ENCODE results near the gene PXMP2.

The PXMP2 gene

GRCh38 chr12:132677492-132677891 lies 9.9 kb upstream of the PXMP2 start:
- no peak overlapping the region for H3K4me3 ChIP-seq (ENCODE audit: insufficient read depth, low read length, poor library complexity, severe bottlenecking)
- H3K4me2 ChIP-seq (ENCODE audit: low read depth, low read length, poor library complexity, severe bottlenecking): no peak overlapping the region
- H3K36me3 ChIP-seq (ENCODE audit: low read length): no peaks in the 10 kb centered on the region; the same call in 1 of the 2 replicates
- H3K9me3 ChIP-seq (ENCODE audit: insufficient read depth, low read length): no peaks in the 10 kb centered on the region
- peaks cover 38% of the 10 kb centered on the region for H3K79me2 ChIP-seq (ENCODE audit: insufficient read depth, low read length)
- no peak overlapping the region for H3K9ac ChIP-seq (ENCODE audit: low read length)
- no peaks in the 10 kb centered on the region for H3K9me2 ChIP-seq (replicated peaks; ENCODE audit: insufficient read depth, low read length)
- no peak overlapping the region for H2AFZ ChIP-seq (ENCODE audit: low read depth, low read length, severe bottlenecking)
- H3F3A ChIP-seq (ENCODE audit: insufficient read depth): no peaks in the 10 kb centered on the region
- H4K20me1 ChIP-seq (ENCODE audit: low read depth, low read length): peaks cover 13% of the 10 kb centered on the region
- H3K27ac ChIP-seq (ENCODE audit: low read depth, low read length): no peak overlapping the region
- TF ChIP-seq CTCF (IDR thresholded peaks at IDR 0.05; ENCODE audit: insufficient read depth, low read length, poor library complexity, severe bottlenecking) (no peak), EZH2phosphoT487 (conservative IDR thresholded peaks at IDR 0.05; ENCODE audit: low read length) (no peak)
- no peaks in the 10 kb centered on the region for H3K27me3 ChIP-seq (ENCODE audit: low read length)

GRCh38 chr12:132685400-132685799 lies 2.0 kb upstream of the PXMP2 start:
- Histone ChIP-seq H3K36me3 (ENCODE audit: low read length) (no peaks in the 10 kb centered on the region), H3K27ac (ENCODE audit: low read depth, low read length) (no peak overlapping the region), H3K9me2 (replicated peaks; ENCODE audit: insufficient read depth, low read length) (no peaks in the 10 kb centered on the region), H3K9me3 (ENCODE audit: insufficient read depth, low read length) (no peaks in the 10 kb centered on the region), H3K27me3 (ENCODE audit: low read length) (no peaks in the 10 kb centered on the region), H2AFZ (ENCODE audit: low read depth, low read length, severe bottlenecking) (no peak overlapping the region), H3F3A (ENCODE audit: insufficient read depth) (0 out of 2 replicates have a peak, but pooled peaks cover 3% of the 10 kb centered on the region), H4K20me1 (ENCODE audit: low read depth, low read length) (peaks cover 17% of the 10 kb centered on the region), H3K4me2 (ENCODE audit: low read depth, low read length, poor library complexity, severe bottlenecking) (peak overlapping the region; percentile 58), H3K79me2 (ENCODE audit: insufficient read depth, low read length) (peaks cover 74% of the 10 kb centered on the region), H3K4me3 (ENCODE audit: insufficient read depth, low read length, poor library complexity, severe bottlenecking) (no peak overlapping the region), H3K9ac (ENCODE audit: low read length) (peak overlapping the region; percentile 87; the same call in 1 of the 2 replicates)
- TF ChIP-seq CTCF (IDR thresholded peaks at IDR 0.05; ENCODE audit: insufficient read depth, low read length, poor library complexity, severe bottlenecking) (no peak), EZH2phosphoT487 (conservative IDR thresholded peaks at IDR 0.05; ENCODE audit: low read length) (no peak)

- H3K9me3 ChIP-seq (ENCODE audit: insufficient read depth, low read length): no peaks in the 10 kb centered on the region
- peaks cover 9% of the 10 kb centered on the region; the same call in 1 of the 2 replicates for H4K20me1 ChIP-seq (ENCODE audit: low read depth, low read length)
- H3K79me2 ChIP-seq (ENCODE audit: insufficient read depth, low read length): peaks cover 60% of the 10 kb centered on the region
- H3K27me3 ChIP-seq (ENCODE audit: low read length): no peaks in the 10 kb centered on the region
- TF ChIP-seq CTCF (IDR thresholded peaks at IDR 0.05; ENCODE audit: insufficient read depth, low read length, poor library complexity, severe bottlenecking) (no peak), EZH2phosphoT487 (conservative IDR thresholded peaks at IDR 0.05; ENCODE audit: low read length) (no peak)
- peak overlapping the region; percentile 87 for H3K9ac ChIP-seq (ENCODE audit: low read length)
- peaks cover 6% of the 10 kb centered on the region; the same call in 1 of the 2 replicates for H3K36me3 ChIP-seq (ENCODE audit: low read length)
- H3K9me2 ChIP-seq (replicated peaks; ENCODE audit: insufficient read depth, low read length): no peaks in the 10 kb centered on the region
- peak overlapping the region; percentile 74 for H3K27ac ChIP-seq (ENCODE audit: low read depth, low read length)
- 0 out of 2 replicates have a peak, but pooled peaks cover 11% of the 10 kb centered on the region for H3F3A ChIP-seq (ENCODE audit: insufficient read depth)
- H2AFZ ChIP-seq (ENCODE audit: low read depth, low read length, severe bottlenecking): peak overlapping the region; percentile 41
- H3K4me3 ChIP-seq (ENCODE audit: insufficient read depth, low read length, poor library complexity, severe bottlenecking): peak overlapping the region; percentile 83
- H3K4me2 ChIP-seq (ENCODE audit: low read depth, low read length, poor library complexity, severe bottlenecking): peak overlapping the region; percentile 58
These were observed 569 bp upstream of the PXMP2 start for GRCh38 chr12:132686825-132687210.

Data from SU-DHL-6 (cell line).